HG02884 (cell line): ENCODE data around the gene WDR33.

Experiments used
- ATAC-seq: cut with Tn5 transposase; IDR thresholded peaks from one replicate; pipeline ENCODE4 v1.9.1; 2021; ENCODE audit warnings: mild to moderate bottlenecking, moderate library complexity; ENCODE audit not compliant: unreplicated experiment

The WDR33 gene

DNA sequence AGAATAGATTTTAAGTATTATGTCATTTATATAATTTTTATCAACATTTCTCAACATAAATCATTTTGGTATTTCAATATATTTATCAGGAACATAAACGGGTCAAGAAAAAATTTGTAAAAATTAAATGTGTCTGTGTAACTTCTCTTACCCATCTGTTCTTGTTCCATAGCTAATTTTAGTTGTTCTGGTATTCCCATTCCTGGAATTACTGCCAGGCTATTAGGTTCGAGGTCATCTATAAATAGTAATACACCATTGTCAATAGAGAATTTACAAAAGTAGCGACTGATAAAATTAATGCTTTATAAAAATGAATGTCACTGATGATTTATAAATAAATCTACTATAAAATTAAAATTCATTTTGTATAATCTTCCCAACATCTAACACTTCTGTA is 88.2 kb downstream of the WDR33 start:
- ATAC-seq, result no peak

DNA sequence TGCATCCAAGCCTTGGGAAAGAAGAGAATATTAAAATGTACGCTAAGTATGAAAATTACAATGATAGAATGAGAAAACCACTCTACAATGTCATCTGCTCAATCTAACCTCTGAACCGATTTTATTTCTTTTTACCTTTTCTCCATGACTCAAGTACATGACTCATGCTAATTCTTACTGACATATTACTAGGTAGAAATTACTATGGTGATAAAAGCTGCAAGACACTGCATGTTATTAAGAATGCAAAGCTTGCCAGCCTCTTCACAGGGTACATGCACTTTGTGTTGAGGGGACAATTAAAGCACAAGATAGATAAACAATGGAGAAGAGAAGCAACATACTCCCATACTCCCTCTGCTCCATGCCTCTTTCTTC is 89.0 kb downstream of the WDR33 start:
- ATAC-seq, result no peak

DNA sequence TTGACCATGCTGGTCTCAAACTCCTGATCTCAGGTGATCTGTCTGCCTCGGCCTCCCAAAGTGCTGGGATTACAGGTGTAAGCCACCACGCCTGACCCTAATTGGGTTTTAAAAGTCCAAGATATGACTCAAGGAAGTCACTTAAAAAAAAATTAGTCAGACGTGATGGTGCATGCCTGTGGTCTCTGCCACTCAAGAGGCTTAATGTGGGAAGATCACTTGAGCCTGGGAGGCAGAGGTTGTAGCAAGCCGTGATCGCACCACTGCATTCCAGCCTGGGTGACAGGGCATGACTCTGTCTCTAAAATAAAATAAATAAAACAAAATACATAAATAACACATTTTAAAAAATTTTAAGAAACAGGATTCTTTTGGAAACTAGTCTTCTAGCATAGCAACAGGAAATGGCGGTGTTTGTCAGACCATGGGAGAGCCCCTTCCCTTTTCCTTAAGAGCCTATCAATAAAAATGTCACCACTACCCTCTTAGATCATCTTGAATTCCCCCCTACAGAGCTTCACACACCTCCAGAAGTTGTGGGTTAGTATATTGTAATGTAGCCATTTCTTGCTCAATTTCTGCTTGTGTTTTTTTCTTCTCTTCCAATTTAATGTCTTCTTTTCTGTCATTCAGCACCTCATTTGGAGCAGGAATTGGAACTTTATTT is 89.5 kb downstream of the WDR33 start:
- ATAC-seq, result no peak

DNA sequence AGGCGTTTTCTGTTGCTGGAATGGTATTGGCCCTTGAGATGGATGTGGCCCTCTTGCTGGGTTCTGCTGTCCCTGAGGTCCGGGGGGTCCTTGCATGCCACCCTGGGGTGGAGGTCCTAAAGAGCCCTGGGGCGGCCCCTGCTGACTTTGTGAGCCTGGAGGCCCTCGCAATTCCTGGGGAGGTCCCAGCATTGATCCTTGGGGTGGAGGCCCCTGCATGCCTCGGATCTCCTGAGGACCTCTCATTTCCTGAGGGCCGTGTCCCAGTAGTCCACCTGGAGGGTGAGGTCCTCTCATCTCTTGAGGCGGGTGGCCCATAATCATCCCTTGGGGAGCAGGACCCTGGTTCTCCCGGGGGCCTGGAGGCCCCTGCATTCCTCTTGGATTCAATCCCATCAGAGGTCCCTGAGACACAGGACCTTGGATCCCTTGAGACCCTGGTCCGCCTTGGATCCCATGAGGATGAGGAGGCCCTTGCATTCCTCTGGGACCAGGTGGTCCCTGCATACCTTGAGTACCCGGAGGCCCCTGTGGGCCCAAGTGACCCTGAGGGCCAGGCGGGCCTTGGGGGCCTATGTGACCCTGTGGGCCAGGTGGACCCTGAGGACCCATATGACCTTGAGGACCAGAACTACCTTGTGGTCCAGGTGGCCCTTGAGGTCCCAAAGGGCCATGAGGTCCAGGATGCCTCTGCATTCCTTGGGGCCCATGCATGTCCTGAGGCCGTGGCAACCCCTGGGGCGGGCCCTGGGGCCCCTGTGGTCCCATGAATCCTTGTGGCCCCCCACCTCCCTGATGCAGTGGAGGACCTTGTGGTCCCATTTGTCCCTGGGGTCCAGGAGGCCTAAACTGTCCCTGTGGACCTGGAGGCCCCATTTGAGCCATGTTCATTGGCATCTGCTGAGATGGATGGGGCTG is 91.4 kb downstream of the WDR33 start:
- no peak for ATAC-seq

DNA sequence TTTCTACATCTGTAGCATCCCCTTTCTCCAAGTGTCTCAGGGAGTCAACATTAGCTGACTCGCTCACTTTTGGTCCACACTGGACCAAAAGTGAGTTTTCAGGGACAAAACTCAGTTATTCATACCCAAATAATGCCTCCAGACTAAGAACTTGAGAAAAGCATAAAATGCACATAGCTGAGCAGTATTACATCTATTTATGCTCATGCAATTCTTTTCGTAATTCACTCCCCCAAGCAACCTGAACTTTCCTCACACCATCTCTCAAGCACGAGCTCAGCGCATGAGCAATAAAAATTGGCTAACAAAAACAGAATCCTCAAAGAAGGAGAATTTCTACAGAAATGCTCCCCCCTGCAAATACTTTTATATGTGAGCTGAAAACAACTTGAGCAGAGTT is 92.7 kb downstream of the WDR33 start:
- ATAC-seq, result no peak

DNA sequence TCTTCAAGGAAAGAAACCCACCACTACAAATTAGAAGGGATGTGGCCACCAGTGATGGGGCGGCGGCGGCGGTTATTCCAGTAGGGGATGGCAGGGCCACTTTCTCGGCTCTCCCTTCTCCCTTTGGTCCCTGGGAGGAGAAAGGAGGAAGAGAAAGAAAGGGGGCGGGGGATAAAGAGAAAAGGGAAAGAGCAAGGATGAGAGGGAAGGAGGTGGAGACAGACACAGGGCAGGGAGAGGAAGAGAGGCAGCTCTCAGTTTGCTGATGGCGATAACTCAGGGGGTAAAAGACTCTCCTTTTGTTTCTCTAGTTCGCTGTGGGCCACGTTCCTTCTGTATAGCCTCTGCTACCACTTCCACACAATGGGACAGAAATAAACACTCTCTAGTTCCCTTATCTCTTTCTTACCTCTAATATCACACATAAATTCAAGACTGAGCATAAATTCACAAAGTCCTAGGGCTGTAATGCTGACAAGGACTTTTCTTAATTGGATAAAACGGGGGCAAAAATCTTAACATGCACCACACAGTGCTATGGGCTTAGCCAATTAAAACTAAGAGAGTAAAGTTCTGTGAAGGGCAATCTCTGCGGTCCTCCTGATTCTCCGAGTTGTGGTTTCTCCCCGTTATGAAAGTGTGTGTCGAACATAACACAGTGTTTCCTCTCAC is 95.1 kb downstream of the WDR33 start:
- no peak for ATAC-seq

DNA sequence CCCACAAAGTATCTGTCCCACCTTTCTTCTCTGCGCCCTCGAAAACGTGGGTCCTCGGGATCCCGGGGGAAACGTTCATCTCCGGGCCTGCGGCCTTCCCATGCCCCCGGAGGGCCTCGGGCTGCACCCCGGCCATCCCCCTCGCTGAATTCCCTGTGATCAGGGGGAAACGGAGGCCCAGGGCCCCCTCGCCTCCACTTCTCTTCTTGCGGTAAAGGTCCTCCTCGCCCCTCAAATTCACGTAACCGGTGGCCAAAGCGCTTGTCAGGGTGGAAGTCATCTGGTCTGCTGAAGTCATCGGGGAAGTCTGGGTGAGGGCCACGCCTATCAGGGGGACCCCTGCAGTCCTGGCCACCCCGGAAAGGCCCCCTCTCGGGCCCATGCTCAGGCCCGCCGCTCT is 97.4 kb downstream of the WDR33 start:
- ATAC-seq, result no peak

DNA sequence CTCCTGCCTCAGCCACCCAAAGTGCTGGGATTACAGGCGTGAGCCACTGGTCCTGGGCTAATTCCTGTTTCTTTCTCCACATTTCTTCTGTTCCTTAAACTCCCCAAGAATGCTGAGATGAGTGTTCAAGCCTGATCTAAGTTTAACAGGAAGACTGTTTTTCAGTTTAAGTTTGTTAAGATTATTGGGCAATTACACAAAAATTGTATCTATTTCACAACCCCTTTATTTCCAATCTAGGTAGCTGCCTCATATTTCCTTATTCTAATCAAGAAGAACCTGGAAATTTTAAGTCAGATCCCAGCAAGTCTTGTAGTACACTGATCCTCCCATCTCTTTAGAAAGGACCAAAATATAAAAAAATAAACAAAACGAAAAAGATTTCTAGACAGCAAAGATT is 98.0 kb downstream of the WDR33 start:
- ATAC-seq, result no peak

DNA sequence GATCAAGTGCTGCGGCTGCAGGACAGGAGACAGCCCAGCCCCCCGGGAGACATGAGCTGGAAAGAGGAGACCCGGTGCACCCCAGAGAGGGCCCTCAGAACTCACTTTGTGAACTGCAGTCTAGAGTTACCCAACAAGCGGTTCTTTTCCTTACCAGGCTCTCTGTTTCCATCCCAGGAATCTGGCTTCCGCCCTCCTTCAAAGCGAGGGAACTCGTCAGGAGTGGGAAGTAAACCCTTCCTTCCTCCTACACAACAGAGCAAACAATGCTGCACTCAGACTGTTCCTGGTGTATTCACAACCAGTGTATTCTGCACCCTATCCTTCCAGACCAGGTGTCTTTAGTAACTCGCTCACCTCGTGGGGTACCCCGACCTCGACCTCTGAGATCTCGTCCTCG is 101.6 kb downstream of the WDR33 start:
- ATAC-seq, result no peak

DNA sequence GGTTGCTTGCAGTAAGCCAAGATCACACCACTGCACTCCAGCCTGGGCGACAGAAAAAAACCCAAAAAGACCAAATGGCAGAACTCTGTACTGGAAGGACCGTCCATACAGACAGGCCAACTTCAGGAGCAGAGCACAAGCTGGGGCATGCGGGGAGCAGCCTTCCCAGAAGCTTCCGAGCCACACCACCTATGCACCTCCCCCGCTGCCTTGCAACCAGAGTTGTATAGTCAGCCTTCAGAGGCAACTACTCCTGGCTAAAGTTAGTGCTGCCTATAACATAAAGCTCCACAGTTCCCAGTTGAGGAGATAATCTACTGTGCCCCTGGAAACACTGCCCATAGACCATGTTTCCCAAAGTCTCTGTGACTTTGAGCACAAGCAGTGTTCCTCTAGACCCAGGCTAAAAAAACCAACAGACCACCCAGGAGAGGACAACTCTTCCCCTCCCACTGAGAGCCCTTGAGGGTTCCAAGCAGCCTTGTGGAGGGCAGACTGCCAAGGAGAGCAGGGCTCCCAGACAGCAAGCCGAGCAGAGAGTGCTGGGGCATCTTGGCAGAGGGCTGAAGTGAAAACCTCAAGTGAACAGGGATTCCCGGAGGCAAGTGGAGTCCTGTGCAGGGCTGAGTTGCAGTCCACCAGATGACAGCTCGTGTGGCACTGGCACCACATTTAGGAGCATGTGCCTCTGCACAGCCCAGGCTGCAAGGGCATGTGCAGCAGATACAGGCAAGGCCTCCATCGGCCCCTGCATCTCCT is 102.9 kb downstream of the WDR33 start:
- no peak for ATAC-seq

DNA sequence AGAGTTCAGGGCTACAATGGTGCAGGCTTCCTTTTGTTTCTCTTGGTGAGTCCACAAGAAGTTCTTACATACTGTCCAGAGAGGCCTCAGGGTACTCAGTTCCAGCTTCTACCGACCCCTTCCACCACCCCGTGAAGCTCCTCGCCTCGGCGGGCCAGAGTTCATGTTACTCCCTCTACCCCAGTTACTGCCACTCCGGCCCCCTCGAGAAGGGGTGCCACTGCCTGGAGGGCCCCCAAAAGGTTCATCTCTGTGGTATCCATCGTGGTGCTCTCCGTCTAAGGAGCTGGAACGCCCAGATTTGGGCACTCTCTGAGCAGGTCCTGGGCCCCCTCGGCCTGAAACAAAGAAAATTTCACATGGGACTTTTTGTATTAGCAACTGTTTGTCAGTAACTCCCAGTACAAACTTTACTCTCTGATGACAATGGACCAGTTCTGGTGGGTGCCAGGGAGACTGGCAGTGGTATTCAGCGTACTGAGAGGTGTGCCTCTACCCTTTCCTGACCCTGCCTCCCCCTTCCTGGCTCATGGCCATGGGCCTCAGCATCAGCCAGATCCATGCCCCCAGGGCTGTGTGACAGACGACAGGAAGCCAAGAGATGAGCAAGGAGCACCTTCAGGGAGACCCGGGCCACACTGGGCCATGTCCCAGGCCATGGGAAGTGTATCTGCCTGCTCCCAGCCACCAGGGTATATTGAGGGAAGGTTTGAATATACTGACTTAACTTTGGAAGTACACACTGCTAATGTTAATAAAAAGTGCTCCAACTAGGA is 104.6 kb downstream of the WDR33 start:
- ATAC-seq, result no peak

DNA sequence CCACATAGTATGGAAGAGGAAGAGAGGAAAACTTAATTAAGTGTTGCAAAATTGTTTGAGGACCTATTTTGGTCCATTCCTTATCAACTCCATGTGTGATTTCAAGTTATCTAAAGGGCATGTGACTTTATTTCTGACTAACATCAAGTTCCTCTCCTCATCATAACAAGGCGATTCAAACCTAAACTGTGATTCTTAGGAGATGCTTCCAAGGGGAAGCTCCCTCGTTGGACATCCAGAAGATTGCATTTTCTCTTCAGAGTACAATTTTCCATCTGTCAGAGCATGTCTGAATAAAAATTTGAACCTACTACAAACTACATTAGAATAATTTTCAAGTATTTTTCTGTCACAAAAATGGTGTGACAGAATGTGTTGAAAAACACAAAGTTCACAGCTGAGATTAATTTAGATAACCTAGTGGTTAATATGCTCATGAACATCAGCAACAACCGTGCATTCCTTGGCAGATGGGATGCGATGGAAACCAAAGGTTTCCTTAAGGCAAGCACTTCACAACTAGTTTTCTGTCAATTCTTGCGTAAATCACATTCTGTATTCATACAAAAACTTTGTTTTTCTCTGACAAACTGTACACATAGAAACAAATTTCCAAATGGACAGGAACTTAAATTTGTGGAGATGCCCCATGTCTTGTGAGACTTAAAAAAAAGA is 105.4 kb downstream of the WDR33 start:
- no peak for ATAC-seq

DNA sequence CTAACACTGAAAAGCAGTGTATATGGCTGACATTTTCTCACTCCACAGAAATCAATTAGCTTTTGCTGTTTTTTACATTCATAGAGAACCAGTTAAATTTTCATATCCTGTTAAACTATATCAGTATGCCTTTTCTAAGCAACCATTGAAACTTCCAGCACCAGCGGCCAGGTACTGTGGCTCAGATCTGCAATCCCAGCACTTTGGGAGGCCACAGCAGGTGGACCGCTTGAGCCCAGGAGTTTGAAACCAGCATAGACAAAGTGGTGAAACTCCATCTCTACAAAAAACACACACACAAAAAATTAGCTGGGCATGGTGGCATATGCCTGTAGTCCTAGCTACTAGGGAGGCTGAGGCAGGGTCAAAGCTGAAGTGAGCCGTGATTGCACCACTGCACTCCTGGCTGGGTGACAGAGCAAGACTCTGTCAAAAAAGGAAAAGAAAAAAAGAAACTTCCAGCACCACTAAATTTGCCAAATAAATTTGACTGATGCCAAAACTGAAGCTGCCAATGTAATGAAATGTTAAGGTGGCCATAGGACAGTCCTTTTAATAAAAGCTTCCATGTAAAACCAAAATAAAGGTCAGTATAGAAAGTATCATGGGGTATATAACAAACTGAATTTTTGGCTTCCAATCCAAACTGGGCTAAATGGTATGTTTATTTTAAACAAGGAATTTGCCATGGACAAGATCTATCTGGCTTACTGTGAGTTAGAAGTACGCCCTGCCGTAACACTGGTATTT is 106.2 kb downstream of the WDR33 start:
- ATAC-seq, result no peak

DNA sequence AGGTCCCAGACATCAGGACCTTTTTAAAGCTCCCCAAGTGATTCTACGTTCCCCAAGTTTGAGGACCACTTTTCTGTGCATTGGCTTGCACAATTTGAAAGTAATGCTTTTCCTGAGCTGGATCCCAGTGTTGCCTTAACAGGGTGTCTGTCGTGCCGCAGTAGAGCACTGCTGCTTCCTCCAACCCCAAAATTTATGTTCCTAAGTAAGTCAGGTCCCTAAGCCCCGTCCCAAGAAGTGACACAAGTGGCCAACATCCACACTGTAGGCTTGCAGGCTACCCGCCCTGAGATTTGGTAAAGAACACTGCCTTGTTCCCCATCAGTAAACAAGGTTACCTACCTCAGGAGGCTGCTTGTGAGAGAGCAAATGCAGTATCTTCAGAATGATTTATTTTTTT is 107.7 kb downstream of the WDR33 start:
- no peak for ATAC-seq

DNA sequence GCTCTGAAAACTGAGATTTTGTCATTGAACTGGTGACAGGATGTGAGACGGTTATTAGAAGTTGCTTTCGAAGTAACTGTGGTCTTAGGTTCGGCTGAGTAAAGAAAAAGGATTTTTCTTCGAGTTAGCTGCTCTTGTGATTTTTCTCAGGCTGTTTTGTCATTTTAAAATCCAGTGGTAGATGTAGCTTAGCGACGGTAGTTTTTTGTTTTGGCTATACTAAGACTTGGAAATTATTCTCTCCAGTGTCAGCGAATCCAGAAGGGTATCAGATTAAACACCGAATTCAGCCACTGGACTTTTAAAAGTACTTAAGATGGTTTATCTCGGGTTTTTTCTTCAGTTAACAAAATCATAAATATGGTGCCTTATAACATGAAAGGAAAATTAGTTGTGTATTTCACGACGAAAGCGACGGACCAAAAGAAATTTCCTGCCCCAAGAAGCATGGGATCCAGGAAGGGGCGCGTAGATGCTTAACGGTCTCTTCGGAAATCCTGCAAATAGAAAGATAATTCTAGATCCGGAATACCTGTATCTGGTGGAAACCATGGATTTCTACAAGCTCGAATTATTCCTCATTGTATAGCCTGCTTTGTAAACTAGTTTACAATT is 108.5 kb downstream of the WDR33 start:
- ATAC-seq, result no peak

DNA sequence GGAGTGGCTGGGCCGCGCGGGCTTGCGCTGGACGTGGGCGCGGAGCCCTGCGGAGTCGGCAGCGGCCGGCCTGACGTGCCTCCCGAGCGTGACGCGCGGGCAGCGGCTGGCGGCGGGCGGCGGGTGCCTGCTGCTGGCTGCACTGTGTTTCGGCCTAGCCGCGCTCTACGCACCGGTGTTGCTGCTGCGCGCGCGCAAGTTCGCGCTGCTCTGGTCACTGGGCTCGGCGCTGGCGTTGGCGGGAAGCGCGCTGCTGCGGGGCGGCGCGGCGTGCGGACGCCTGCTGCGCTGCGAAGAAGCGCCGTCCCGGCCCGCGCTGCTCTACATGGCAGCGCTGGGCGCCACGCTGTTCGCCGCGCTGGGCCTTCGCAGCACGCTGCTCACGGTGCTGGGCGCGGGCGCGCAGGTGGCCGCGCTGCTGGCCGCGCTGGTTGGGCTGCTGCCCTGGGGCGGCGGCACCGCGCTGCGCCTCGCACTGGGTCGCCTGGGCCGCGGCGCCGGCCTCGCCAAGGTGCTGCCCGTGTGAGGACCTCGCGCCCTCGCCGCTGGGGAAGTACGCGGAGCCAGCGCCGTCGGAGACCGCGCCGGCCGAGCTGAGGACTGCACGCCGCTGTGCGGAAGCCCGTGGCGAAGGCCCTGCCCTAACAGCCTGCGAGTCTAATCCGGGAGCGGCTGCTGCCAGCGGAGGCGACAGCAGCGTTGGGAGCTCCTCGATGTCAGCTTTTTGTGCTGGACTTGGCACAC is 109.1 kb downstream of the WDR33 start:
- ATAC-seq, result peak; percentile 39

DNA sequence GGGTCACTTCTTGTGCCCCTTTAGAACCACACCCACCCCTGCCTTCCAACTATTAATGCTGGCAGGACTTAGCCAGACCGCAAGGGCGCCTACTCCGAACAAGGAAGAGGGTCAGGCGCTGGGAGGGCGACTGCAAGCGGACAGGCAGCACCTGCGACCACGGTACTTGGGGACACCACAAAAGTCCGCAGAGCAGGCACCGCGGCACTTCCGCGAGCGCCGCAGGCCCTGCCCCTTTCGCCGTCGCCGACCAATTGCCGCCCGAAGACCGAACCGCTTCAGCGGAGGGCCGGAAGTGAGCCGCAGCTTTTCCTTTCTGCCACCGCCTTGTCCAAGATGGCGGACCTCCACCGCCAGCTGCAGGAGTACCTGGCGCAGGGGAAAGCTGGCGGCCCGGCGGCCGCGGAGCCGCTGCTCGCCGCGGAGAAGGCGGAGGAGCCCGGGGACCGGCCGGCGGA is 109.7 kb downstream of the WDR33 start, which contains the start of gene SFT2D3:
Gene SFT2D3 (plus strand): TSS at position 305 of the 458 bp plus-strand sequence. CDS start 32 bp downstream, at position 337.
- peak; percentile 72 for ATAC-seq
